Measurements from ENCODE around the gene IL22. TPM values are rescaled to one million over a fixed set of nuclear protein-coding genes. Genes with fewer than 3 reads are reported as not detected.
A peak's percentile ranks its signal among the peaks of the same experiment; 100 is the strongest.

Gene IL22
- total and polyA plus RNA-seq, 2 donors (not counting 1 experiment from before 2014, with no cell fraction given): not detected

DNA sequence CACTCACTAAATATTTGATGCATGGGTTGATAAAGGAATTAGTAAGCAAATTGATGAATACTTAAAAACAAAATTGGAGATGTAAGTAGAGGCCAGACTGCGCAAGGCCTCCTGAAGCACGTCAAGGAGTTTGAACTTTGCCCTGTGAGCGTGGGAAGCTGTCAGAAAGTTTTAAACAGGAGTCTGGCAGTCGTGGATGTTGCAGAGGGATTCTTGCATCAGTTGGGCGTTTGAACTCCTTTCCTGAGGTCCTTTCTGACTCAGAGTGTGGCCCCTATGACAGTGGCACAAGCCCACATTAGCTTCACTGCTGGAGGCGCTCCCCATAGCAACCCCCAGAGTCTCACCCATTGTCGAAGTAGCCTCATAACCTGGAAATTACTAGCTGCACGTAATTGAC, 17.9 kb upstream of the IL22 start:
- Histone ChIP-seq H2AFZ (ENCODE audit: low read length) (no peak overlapping the region), H3K9me3 (ENCODE audit: control insufficient read depth, insufficient read depth, low read depth, low read length) (no peaks in the 10 kb centered on the region), H3K27me3 (ENCODE audit: control insufficient read depth, insufficient read depth, low read length) (no peaks in the 10 kb centered on the region), H3K36me3 (ENCODE audit: control insufficient read depth, insufficient read depth, low read length) (no peaks in the 10 kb centered on the region), H3K4me2 (ENCODE audit: extremely low read depth, insufficient read depth, low read length) (no peak overlapping the region), H3K4me3 (replicated peaks in 1 of 4; ENCODE audit: control extremely low read depth in 1 of 4, insufficient read depth in 1 of 4, low read depth in 3 of 4, low read length in 4 of 4) (no peak overlapping the region), H3K4me1 (ENCODE audit: control insufficient read depth, extremely low read depth, insufficient read depth, low read length) (peaks cover 16% of the 10 kb centered on the region), H3K79me2 (ENCODE audit: control insufficient read depth, insufficient read depth, low read length) (no peaks in the 10 kb centered on the region), H4K20me1 (ENCODE audit: control insufficient read depth, extremely low read depth, insufficient read depth, low read length) (no peaks in the 10 kb centered on the region), H3K27ac (ENCODE audit: insufficient read depth, low read length) (peak overlapping the region; percentile 19), H3K9ac (ENCODE audit: insufficient read depth, low read length) (no peak overlapping the region)
- TF ChIP-seq CTCF (conservative IDR thresholded peaks at IDR 0.05 in 1 of 2, IDR thresholded peaks at IDR 0.05 in 1 of 2; ENCODE audit: low read depth in 1 of 2, low read length in 2 of 2) (no peak), EZH2 (IDR thresholded peaks at IDR 0.05; ENCODE audit: low read length, missing control alignments) (no peak)
- peak; percentile 73 to 98 for DNase-seq (ENCODE audit: low read depth in 2 of 2)

DNA sequence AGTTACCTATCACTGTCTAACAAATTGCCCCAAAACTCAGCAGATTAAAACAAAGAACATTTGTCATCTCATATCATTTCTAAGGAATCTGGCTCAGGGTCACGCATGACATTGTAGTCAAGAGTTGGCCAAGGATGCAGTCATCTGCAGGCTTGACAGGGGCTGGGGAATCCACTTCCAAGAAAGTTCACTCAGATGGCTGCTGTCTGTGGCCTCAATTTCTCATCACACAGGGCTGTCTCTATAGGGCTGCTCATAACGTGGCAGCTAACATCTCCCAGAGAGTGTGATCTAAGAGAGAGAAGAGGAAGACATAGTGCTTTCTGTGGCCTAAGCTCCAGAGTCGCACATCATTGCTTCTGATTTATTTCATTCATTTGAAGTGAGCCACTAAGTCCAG, 17.0 kb upstream of the IL22 start:
- no peaks in the 10 kb centered on the region for H3K79me2 ChIP-seq (ENCODE audit: control insufficient read depth, insufficient read depth, low read length)
- no peaks in the 10 kb centered on the region for H3K9me3 ChIP-seq (ENCODE audit: control insufficient read depth, insufficient read depth, low read depth, low read length)
- H3K27me3 ChIP-seq (ENCODE audit: control insufficient read depth, insufficient read depth, low read length): no peaks in the 10 kb centered on the region
- no peak overlapping the region for H2AFZ ChIP-seq (ENCODE audit: low read length)
- peak overlapping the region; percentile 19 for H3K27ac ChIP-seq (ENCODE audit: insufficient read depth, low read length)
- DNase-seq (ENCODE audit: low read depth in 2 of 2): no peak
- no peak overlapping the region for H3K4me3 ChIP-seq (replicated peaks in 1 of 4; ENCODE audit: control extremely low read depth in 1 of 4, insufficient read depth in 1 of 4, low read depth in 3 of 4, low read length in 4 of 4)
- no peaks in the 10 kb centered on the region for H3K36me3 ChIP-seq (ENCODE audit: control insufficient read depth, insufficient read depth, low read length)
- H3K9ac ChIP-seq (ENCODE audit: insufficient read depth, low read length): no peak overlapping the region
- no peak overlapping the region for H3K4me2 ChIP-seq (ENCODE audit: extremely low read depth, insufficient read depth, low read length)
- TF ChIP-seq EZH2 (IDR thresholded peaks at IDR 0.05; ENCODE audit: low read length, missing control alignments) (no peak), CTCF (conservative IDR thresholded peaks at IDR 0.05 in 1 of 2, IDR thresholded peaks at IDR 0.05 in 1 of 2; ENCODE audit: low read depth in 1 of 2, low read length in 2 of 2) (no peak)
- H3K4me1 ChIP-seq (ENCODE audit: control insufficient read depth, extremely low read depth, insufficient read depth, low read length): peaks cover 16% of the 10 kb centered on the region
- no peaks in the 10 kb centered on the region for H4K20me1 ChIP-seq (ENCODE audit: control insufficient read depth, extremely low read depth, insufficient read depth, low read length)

DNA sequence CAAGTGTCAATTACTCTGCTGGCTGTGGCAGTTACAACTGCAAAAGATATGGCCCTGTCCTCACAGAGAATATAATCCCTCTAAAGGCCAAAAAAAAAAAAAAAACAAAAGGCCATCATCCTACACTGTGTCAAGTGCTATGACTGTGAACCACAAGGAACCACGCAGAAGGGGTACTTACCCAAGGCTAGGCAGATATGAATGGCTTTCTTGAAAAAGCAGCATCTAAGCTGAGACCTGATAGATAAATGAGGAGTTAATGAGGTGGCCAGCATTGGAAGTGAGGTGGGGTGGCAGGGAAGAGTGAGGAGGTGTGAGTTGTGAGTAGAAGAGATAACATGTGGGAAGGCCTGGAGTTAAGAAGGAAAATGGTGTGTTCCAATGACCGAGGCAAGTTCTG, 16.4 kb upstream of the IL22 start:
- H3K79me2 ChIP-seq (ENCODE audit: control insufficient read depth, insufficient read depth, low read length): no peaks in the 10 kb centered on the region
- DNase-seq (ENCODE audit: low read depth in 2 of 2): no peak
- H3K36me3 ChIP-seq (ENCODE audit: control insufficient read depth, insufficient read depth, low read length): no peaks in the 10 kb centered on the region
- H3K27me3 ChIP-seq (ENCODE audit: control insufficient read depth, insufficient read depth, low read length): no peaks in the 10 kb centered on the region
- H2AFZ ChIP-seq (ENCODE audit: low read length): no peak overlapping the region
- H3K9ac ChIP-seq (ENCODE audit: insufficient read depth, low read length): no peak overlapping the region
- TF ChIP-seq EZH2 (IDR thresholded peaks at IDR 0.05; ENCODE audit: low read length, missing control alignments) (no peak), CTCF (conservative IDR thresholded peaks at IDR 0.05 in 1 of 2, IDR thresholded peaks at IDR 0.05 in 1 of 2; ENCODE audit: low read depth in 1 of 2, low read length in 2 of 2) (no peak)
- H3K27ac ChIP-seq (ENCODE audit: insufficient read depth, low read length): no peak overlapping the region
- H4K20me1 ChIP-seq (ENCODE audit: control insufficient read depth, extremely low read depth, insufficient read depth, low read length): no peaks in the 10 kb centered on the region
- H3K9me3 ChIP-seq (ENCODE audit: control insufficient read depth, insufficient read depth, low read depth, low read length): no peaks in the 10 kb centered on the region
- H3K4me1 ChIP-seq (ENCODE audit: control insufficient read depth, extremely low read depth, insufficient read depth, low read length): peaks cover 16% of the 10 kb centered on the region
- H3K4me3 ChIP-seq (replicated peaks in 1 of 4; ENCODE audit: control extremely low read depth in 1 of 4, insufficient read depth in 1 of 4, low read depth in 3 of 4, low read length in 4 of 4): no peak overlapping the region
- H3K4me2 ChIP-seq (ENCODE audit: extremely low read depth, insufficient read depth, low read length): no peak overlapping the region
